NAMALWA (cell line): ENCODE data around the gene TXNDC15.
"Not testable (repeated sequence)": the region's sequence is repeated elsewhere in the genome, so short reads cannot be mapped to it uniquely, and the experiment has no call there.

Experiments
- DNase-seq: peaks from one replicate; pipeline ENCODE4 v3.0.0-alpha.2; 2015; ENCODE audit warnings: low spot score

The TXNDC15 gene

DNA sequence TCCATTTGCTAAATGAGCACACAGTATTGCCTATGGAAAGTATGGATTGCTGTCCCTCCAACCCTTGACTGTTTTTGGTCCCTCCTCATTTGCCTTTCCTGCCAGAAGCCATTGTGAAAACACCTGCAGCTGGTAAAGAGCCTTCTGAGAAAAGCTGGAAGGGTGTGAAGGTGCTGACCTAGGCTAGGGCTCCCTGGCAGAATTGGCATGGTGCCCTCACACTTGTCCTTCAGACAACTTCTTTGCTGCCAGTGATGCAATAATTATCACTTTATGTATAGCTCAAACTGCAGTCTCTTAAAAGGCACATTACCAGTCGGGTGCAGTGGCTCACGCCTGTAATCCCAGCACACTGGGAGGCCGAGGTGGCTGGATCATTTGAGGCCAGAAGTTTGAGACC lies 4.2 kb downstream of the TXNDC15 start:
- no peak for DNase-seq

DNA sequence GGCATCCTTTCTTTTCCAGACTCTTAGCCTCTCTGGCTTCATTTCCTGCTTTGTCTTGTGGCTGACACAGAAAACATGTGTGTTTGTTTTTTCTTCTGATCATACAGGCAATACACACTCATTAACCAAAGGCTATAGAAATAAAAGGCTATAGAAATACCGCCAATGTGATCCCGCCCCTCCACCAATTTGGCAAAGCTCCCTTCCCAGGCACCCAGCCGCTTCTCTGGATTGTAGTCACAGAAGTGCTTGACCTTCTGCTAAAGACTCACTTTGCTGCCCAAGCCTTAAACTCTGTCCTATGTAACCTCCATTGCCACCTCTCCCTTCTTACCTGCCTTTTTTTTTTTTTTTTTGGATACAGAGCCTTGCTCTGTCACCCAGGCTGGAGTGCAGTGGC lies 5.3 kb downstream of the TXNDC15 start:
- DNase-seq: no peak

DNA sequence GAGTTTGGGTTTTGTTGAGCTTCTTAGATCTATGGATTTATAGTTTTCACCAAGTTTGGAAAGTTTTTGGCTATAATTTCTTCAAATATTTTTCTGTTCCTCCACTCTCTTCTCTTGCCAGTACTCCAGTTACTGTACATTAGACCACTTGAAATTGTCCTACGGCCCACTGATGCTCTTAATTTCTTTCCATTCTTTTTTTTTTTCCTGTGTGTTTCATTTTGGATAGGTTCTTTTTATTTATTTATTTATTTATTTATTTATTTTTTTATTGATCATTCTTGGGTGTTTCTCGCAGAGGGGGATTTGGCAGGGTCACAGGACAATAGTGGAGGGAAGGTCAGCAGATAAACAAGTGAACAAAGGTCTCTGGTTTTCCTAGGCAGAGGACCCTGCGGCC lies 6.8 kb downstream of the TXNDC15 start:
- not testable (repeated sequence) for DNase-seq

DNA sequence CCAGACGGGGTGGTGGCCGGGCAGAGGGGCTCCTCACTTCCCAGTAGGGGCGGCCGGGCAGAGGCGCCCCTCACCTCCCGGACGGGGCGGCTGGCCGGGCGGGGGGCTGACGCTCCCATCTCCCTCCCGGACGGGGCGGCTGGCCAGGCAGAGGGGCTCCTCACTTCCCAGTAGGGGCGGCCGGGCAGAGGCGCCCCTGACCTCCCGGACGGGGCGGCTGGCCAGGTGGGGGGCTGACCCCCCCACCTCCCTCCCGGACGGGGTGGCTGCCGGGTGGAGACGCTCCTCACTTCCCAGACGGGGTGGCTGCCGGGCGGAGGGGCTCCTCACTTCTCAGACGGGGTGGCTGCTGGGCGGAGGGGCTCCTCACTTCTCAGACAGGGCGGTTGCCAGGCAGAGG lies 7.5 kb downstream of the TXNDC15 start:
- DNase-seq: not testable (repeated sequence)

DNA sequence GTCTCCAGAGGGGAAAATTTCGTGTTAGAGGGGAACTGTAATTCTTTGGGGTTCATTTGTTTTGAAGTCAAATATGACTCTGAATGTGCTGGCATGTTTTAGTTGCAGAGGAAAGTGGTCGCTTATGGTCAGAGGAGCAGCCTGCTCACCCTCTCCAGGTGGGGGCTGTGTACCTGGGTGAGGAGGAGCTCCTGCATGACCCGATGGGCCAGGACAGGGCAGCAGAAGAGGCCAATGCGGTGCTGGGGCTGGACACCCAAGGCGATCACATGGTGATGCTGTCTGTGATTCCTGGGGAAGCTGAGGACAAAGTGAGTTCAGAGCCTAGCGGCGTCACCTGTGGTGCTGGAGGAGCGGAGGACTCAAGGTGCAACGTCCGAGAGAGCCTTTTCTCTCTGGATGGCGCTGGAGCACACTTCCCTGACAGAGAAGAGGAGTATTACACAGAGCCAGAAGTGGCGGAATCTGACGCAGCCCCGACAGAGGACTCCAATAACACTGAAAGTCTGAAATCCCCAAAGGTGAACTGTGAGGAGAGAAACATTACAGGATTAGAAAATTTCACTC lies 13.5 kb downstream of the TXNDC15 start:
- no peak for DNase-seq

DNA sequence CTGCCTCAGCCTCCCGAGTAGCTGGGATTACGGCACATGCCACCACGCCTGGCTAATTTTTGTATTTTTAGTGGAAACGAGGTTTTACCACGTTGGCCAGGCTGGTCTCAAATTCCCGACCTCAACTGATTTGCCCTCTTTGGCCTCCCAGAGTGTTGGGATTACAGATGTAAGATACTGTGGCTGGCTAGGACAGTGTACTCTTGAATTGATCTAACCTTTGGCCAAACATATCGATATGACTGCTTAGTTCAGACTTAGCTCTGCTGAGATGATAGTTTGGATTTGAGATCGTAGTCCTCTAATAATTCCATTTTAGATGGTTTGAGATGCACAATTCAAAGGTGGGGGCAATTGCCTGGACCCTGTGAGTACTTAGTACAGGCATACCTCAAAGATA lies 15.2 kb downstream of the TXNDC15 start:
- no peak for DNase-seq

DNA sequence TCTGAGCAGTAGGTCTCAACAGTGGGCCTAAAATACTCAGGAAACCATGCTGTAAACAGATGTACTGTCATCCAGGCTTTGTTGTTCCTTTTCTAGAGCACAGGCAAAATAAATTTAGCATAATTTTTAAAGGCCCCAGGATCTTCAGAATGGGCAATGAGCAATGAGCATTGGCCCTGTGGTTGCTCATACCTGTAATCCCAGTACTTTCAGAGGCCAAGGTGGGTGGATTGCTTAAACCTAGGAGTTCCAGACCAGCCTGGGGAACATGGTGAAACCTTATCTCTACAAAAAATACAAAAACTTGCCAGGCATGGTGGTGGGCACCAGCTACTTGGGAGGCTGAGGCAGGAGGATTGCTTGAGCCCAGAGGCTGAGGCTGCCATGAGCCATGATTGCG lies 17.3 kb downstream of the TXNDC15 start:
- no peak for DNase-seq

DNA sequence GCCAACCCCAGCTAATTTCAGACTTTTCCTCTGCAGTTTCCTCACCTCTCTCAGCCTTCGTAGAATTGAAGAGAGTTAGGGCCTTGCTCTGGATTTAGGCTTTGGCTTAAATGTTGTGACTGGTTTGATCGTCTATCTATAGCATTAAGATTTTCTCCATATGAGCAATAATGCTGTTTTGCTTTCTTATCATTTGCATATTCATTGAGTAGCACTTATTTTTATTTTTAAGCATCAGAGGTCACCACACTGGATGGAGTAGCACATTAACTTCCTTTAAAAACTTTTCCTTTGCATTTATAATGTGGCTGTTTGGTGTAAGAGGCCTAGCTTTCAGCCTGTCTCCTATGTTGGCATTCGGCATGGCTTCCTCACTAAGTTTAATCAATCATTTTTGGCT lies 18.1 kb downstream of the TXNDC15 start:
- DNase-seq: no peak

DNA sequence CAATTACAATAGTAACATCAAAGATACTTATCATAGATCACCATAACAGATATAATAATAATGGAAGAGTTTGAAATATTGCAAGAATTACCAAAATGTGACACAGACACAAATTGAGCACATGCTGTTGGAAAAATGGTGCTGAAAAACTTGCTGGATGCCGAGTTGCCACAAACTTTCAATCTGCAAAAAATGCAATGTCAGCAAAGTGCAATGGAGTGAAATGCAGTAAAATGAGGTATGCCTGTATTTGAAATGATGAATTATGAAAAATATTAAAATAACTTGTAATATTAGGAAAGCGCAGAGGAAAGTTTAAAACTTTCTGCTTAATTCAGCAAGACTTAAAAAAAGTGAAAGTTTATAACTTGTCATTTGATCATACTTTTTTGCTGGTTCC lies 18.8 kb downstream of the TXNDC15 start:
- DNase-seq: no peak

DNA sequence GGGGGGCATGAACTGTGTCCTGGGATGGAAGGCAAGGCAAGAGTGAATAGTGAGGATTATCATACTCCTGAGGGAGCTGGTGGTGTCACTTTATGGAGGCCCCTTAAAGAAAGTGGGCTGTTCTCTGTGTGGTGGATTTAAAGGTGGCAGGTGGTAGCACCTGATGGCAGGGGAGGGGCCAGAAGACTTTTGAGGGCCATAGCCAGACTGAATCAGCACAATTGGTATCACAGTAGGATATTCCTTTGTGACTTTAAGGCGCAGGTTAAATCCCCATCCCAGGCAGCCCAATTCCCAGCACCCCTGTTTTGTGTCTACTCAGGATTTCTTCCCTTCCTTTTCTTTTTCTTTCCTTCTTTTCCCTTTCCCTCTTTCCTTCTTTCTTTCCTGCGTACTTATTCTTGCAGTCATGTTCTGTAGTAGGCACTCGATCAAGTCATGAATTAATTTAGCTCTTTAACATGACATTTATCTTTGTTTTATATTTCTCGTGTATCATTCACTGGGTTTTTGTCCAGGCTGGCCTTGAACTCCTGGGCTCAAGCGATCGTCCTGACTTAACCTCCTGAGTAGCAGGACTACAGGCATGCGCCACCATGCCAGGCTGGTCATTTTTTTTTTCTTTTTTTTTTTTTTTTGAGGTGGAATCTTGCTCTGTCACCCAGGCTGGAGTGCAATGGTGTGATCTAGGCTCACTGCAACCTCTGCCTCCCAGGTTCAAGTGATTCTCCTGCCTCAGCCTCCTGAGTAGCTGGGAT lies 19.8 kb downstream of the TXNDC15 start:
- DNase-seq: no peak

DNA sequence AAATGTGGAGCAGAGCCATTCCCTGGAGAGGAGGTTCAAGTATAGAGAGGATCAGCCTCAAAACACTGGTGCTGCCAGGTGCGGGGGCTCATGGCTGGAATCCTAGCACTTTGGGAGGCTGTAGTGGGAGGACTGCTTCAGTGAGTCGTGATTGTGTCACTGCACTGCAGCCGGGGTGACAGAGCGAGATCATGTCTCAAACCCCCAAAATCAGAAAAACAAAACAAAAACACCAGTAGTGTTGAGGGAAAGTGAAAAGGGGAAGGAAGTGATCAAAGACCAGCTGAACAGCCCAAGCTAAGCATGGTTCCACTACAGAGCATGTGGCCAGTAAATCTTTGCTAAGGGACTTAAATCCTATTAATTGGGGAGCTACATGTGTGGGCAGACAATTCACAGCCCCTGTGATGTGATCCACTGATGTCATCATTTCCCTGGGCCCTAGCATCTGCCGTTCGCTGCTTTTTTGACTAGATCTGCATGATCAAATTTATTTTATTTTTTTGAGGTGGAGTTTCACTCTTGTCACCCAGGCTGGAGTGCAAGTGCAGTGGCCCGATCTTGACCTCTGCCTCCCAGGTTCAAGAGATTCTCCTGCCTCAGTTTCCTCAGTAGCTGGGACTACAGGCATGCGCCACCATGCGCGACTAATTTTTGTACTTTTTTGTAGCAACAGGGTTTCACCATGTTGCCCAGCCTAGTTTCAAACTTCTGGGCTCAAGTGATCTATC lies 28.1 kb downstream of the TXNDC15 start:
- DNase-seq: peak; percentile 90

DNA sequence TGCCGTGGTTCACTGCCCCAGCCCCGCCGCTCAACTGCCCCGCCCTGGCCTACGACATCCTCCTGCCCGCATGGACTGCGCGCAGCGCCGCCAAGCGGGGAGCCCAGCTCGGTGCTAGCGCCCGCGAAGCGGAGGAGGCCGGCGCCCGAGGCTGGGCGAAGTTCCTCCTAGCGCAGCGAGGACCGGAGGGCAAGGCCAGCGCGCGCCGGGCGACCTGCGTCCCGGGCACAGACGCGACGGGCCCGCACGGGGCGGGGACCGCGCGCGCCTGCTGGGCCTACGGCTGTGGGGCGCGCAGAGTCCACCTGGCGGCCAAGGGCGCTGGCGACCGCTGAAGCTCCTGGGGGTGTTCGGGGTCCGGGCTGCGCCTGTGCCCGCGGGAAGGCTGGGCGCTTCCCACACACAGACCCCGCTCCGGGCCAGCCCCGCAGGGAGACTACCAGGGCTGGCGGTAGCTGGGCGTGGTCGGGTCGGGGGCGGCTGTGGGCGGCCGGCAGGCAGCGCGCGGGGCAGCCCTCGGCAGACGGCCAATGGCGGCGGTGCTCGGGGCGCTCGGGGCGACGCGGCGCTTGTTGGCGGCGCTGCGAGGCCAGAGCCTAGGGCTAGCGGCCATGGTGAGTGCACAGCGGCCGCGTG lies 30.6 kb downstream of the TXNDC15 start, which contains the start of gene PCBD2:
Gene PCBD2 (plus strand): TSS at position 522 of the 636 bp plus-strand sequence. CDS start 9 bp downstream, at position 531.
- peak; percentile 95 for DNase-seq

DNA sequence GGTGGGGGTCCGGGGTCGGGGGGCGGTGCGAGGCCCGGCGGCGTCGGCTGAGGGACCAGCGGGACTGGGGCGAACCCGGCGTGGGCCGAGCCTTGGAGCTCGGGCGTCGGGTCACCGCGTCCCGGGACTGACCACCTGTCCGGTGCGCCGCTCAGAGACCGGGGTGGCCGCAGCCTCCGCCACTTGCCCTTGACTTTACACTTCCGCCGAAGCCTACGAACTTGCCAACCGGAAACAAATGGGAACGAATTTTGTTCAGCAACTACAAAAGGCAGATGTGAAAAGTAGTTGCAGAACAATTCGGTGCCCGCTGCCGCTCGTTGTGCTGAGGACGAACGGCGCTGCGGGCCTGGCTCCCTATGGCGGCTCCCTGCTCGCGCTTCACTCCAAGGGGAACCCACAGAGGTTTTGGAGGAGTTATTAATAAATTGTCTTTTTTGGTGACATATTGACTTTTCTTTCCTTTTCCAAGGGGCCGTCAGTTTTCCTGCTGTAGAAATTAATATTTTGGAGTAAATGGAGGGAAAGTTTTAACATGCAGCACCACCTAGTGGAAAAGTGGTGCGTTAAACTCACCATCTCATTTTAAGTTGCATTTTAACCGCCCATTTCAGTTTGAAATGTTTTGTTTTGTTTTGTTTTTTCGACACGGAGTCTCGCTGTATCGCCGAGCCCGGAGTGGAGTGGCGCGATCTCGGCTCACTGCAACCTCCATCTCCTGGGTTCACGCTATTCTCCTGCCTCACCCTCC lies 31.2 kb downstream of the TXNDC15 start:
- peak; percentile 87 for DNase-seq

DNA sequence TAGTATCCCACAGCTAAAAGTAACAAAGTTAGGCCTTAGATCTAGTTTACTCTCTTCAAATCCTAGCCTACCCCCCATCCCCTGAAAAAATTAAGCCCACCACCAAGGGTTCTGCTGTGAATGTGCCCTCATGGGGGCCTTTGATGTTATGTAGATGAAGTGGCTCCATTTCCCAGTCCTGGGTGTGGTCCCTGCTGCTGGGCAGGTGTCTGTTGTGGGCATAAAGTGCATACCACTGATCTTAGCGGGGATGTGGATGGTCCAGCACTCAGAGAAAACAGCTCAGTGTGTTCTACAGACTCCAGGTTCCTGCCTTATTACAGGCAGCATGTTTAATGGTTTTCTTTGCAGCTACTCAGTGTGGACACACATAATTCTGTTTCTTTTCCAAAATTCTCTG lies 32.6 kb downstream of the TXNDC15 start:
- no peak for DNase-seq

DNA sequence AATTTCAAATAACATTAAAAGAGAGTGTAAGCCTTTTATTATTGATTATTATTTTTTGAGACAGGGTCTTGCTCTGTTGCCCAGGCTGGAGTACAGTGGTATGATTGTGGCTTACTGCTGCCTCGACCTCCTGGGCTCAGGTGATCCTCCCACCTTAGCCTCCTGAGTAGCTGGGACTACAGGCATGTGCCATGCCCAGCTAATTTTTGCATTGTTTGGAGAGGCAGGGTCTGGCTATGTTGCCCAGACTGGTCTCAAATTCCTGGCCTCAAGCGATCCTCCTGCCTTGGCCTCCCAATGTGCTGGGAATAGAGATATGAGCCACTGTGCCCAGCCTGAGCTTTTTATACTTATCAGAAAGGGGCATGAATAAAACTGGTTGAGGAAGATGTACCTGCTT lies 36.6 kb downstream of the TXNDC15 start:
- not testable (repeated sequence) for DNase-seq

DNA sequence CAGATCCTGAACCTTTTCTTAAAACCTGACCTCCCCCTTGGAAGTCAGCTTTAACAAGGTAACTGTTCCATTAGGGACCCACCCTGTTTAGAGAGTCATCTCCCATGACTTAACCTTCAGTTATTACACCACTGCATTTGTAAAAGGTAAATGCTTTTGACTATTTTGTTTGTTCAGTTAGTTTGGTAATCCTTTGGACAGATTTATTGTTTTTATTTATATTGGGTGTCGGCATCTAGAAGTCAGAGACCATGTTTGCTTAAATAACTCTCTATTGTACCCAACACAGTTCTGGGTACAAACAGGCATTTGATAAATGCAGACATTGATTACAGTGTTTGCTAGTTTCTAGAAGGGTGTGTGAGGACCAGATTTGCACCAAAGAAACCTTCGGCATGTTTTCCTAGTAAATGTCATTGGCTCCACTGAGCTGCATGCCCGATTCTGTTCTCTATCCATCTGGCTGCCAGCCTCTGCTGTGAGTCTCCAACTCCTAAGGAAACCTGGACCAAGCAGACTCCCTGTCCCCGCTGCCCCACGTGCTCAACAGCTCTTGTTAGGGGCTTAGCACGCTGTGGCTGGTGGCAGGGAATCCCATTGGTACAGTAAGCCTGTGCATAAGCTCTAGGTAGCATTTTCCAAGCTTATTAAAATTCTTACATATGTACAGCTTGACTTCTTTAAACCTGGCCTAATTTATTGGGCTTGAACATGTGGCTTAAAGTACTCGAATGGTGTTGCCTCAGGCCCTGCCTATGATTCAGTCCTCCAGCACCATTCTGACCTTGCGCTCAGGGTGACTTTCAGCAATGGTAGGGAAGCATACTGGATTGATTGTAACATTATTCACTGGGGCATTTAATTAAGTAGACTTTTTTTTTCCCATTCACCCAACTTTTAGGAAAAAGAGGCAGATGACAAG lies 37.4 kb downstream of the TXNDC15 start:
- no peak for DNase-seq

DNA sequence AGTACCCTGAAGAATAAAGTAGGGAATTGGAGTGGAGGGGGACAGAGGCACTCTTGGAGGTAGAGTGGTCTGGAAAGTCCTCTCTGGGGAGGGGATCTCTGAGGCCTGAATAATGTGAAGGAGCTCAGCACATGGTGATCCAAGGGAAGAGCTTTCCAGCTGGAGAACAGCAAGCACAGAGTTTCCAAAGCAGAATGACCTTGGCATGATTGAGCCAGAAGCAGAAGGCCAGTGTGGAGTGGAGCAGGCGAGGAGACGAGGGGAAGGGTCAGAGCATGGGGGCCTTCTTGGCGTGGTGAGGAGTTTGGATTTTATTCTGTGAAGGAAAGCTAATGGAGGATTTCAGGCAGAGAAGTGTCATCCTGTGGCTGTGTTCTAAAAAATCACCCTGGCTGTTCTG lies 39.1 kb downstream of the TXNDC15 start:
- DNase-seq: no peak

DNA sequence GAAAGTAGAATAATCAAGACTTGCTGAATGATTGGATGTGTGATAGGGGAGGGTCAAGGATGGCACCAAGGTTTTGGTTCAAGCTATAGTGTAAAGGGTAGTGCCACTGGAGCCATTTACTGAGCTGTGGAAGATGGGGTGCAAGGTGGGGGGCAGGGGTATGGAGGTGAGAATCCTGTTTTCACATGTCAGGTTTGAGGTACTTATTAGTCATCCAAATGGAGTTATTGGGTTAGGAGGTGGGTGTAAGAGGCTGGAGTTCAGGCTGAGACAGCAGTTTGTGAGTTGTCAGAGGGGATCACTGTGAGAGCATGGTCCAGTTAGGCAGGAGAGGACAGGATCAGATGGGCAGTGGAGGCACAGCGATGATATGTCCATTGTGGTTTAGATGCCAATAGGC lies 39.6 kb downstream of the TXNDC15 start:
- DNase-seq: no peak

DNA sequence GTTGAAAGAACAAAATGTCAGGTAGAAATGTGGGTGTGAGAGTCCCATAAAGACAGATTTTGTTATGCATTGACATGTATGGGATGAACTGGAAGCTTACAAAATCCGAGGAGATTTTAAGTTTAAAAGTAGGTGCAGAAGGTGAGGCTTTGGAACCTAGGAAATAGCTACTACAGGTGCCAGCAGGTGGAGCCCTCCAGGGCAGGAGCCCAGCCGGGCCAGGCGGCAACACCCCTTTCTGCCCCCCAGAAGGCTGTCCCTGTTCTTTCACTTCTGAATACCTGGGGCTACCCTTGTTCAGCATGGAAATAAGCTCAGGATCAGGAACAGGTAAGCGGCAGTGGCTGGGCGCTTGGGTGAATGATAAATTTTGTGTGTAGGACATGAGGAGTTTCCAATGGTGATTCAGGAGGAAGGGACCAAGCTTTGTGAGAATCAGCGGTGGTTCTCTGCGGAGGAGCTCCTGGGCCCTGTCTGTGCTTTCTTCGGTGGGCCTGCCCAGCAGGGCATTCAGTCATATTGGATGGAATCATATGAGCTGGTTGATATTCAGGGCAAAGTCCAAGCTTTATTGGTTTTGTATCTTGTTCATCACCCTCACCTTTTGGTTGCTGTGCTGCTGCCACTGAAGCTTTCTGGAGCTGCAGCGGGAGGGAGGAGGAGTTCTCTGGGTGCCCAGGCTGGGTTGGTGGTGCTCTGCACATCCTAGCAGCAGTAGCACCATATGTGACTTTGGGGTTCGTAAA lies 43.1 kb downstream of the TXNDC15 start:
- peak; percentile 35 for DNase-seq

DNA sequence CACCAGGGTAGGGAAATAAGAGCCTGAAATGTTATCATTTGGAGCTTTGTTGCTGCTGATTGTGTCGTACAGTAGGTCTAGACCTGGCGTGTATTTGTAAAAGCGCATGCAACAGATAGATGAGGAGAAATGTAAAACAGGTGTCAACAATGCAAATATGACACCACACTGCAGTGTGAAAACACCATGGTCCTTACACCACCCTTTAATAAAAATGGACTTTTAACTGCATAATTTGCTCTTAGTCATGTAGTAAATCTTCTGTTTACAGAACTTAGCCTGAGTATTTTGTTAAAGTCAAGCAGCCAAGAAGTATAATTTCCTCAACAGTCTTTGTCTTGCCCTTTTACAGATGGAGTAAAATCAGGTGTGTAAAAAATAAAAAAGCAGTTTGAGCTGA lies 44.7 kb downstream of the TXNDC15 start:
- no peak for DNase-seq
